Endothelial cell (in vitro differentiated cells): Measurements from ENCODE around the gene SNCAIP. TPM values are rescaled to one million over a fixed set of nuclear protein-coding genes. Genes with fewer than 3 reads are reported as not detected.

Experiments used
- DNase-seq: peaks from one replicate; pipeline ENCODE4 v3.0.0; 2021; ENCODE audit warnings: low spot score
- H3K27ac Mint-ChIP-seq: one replicate; pipeline ENCODE4 v1.8.0; 2021; ENCODE audit warnings: mixed read lengths, inconsistent platforms; ENCODE audit not compliant: unreplicated experiment
- H3K27me3 Mint-ChIP-seq: one replicate; pipeline ENCODE4 v1.8.0; 2021; ENCODE audit warnings: mild to moderate bottlenecking, moderate library complexity, mixed read lengths, inconsistent platforms; ENCODE audit not compliant: unreplicated experiment
- H3K36me3 Mint-ChIP-seq: one replicate; pipeline ENCODE4 v1.8.0; 2021; ENCODE audit warnings: mild to moderate bottlenecking, low read depth, mixed read lengths, inconsistent platforms; ENCODE audit not compliant: unreplicated experiment
- H3K4me1 Mint-ChIP-seq: one replicate; pipeline ENCODE4 v1.8.0; 2021; ENCODE audit warnings: mild to moderate bottlenecking, mixed read lengths, inconsistent platforms; ENCODE audit not compliant: unreplicated experiment
- H3K4me3 Mint-ChIP-seq: one replicate; pipeline ENCODE4 v1.8.0; 2021; ENCODE audit warnings: mild to moderate bottlenecking, mixed read lengths, inconsistent platforms; ENCODE audit not compliant: unreplicated experiment
- H3K9me3 Mint-ChIP-seq: one replicate; pipeline ENCODE4 v1.8.0; 2021; ENCODE audit warnings: mixed read lengths, inconsistent platforms; ENCODE audit not compliant: unreplicated experiment
- long read RNA-seq: library from polyadenylated mRNA; unstranded; transcript quantifications from one replicate; pipeline ENCODE4 v2.0.0, GENCODE V29; 2020; ENCODE audit not compliant: unreplicated experiment
- total RNA-seq: library from RNA; stranded (reverse); fragmentation: NEBNext Ultra II Directional; extraction: Animal tissue kit (Norgen Biotek cat#: 25700); gene quantifications from one replicate; pipeline ENCODE4 v1.2.1, GENCODE V29; 2021; ENCODE audit not compliant: unreplicated experiment
- TF ChIP-seq, protein P1 (sequence below): fragments of 200-600 bp; sonication (generic); IDR thresholded peaks from one replicate; pipeline ENCODE4 v1.5.0; 2021; ENCODE audit warnings: antibody characterized with exemption; ENCODE audit not compliant: unreplicated experiment

SNCAIP gene
- total RNA-seq, result 254 TPM
- long read RNA-seq, partial matches to known transcripts, result 9 of 39 reads
- long read RNA-seq, other reads (novel, unspliced or antisense), result 25 of 39 reads

DNA sequence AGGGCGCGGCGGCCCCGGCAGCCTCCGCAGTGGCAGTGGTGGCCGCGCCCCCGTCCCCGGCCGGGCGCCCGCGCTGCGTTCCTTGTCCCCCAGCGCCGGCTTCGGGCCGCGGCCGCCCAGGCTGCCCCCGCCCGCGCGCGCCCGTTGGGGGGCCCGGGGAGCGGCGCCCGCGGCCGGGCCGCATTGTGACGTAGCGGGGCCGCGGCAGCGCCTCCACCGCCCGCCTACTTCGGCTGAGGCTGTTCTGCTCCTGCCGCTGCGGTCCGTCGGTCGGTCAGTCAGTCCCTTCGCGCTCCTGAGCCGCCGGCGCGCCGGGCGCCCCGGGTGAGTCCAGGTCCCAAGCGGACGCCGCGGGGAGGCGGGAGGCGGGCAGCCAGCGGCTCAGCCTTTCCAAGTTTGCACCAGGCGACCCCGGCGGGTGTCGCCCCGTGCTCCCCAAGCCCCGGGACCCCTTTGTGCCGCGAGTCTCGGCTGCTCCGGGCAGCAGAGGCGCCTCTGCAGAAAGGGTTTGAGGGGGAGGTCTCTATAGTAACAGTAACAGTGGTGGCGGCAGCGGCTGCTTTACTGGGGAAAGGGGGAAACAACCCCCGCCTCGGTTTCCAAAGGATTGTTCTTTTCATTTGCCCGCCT lies at the start of gene SNCAIP:
Gene SNCAIP, plus strand, starts transcription at position 277 of the 630 bp plus-strand sequence. CDS start 78,898 bp downstream, outside the sequence.
- Mint-ChIP-seq H3K9me3 (no peaks in the 10 kb centered on the region), H3K4me3 (peak within 1 kb of the TSS; percentile 100), H3K27me3 (peaks cover 8% of the 10 kb centered on the region), H3K27ac (peak within 1 kb of the TSS; percentile 98), H3K36me3 (peaks cover 42% of the 10 kb centered on the region), H3K4me1 (peaks cover 67% of the 10 kb centered on the region)
- DNase-seq, result peak; percentile 64
- TF ChIP-seq, protein P1, sequence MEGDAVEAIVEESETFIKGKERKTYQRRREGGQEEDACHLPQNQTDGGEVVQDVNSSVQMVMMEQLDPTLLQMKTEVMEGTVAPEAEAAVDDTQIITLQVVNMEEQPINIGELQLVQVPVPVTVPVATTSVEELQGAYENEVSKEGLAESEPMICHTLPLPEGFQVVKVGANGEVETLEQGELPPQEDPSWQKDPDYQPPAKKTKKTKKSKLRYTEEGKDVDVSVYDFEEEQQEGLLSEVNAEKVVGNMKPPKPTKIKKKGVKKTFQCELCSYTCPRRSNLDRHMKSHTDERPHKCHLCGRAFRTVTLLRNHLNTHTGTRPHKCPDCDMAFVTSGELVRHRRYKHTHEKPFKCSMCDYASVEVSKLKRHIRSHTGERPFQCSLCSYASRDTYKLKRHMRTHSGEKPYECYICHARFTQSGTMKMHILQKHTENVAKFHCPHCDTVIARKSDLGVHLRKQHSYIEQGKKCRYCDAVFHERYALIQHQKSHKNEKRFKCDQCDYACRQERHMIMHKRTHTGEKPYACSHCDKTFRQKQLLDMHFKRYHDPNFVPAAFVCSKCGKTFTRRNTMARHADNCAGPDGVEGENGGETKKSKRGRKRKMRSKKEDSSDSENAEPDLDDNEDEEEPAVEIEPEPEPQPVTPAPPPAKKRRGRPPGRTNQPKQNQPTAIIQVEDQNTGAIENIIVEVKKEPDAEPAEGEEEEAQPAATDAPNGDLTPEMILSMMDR, result no peak

DNA sequence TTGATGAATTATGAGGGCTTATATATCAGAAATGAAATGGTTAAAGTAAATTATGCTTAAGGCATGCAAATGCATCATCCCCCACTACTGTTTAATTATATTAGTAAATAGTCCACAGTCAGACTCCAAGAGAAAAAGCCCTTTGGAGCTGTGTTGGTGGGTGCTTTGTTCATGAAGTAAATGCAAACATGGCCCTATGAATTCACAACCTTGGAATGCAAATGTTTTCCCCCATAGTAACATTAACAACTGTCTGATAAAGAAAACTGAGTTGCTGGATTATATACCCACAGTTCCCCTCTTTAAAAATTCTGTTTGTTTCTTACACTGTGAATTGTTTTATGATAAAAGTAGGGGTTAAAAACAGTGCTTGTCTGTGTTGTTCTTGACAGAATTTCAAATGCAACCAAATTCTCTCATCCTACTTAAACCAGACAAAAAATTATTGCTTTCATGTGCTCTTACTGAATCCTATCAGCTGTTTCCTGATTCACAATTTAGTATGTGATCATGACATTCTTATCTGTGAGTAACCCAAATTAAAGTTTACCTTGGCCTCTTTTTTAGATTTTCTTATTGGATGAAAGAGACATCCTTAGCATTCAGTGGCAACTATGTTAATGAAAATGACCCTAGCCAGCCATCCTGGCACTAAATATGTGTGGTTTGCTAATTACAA lies 48.5 kb upstream of the SNCAIP start:
- DNase-seq, result no peak
- TF ChIP-seq, protein P1, result no peak
- no peaks in the 10 kb centered on the region for H3K36me3 Mint-ChIP-seq
- H3K4me3 Mint-ChIP-seq, result no peak overlapping the region
- no peak overlapping the region for H3K27ac Mint-ChIP-seq
- H3K27me3 Mint-ChIP-seq, result peaks cover 1% of the 10 kb centered on the region
- H3K4me1 Mint-ChIP-seq, result peaks cover 7% of the 10 kb centered on the region
- H3K9me3 Mint-ChIP-seq, result no peaks in the 10 kb centered on the region

DNA sequence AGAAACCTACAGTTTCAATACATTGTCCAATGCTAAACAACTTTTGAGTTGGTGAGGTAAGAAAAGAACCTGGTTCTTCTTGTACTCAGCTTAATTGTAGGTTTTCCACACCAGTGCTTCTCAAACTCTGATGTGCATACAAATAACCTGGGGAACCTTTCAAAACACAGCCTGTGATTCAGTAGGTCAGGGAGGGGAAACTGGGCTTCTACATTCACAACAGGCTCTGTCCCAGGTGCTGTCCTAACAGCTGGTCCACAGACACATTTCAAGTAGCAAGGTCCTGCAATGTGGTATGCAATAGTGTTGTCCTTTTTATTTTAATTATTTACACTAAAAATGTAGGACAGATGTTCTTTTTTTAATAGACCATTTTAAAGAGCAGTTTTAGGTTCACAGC lies 47.4 kb upstream of the SNCAIP start:
- no peak overlapping the region for H3K27ac Mint-ChIP-seq
- no peaks in the 10 kb centered on the region for H3K36me3 Mint-ChIP-seq
- no peaks in the 10 kb centered on the region for H3K9me3 Mint-ChIP-seq
- no peak for DNase-seq
- H3K4me1 Mint-ChIP-seq, result peaks cover 7% of the 10 kb centered on the region
- peaks cover 1% of the 10 kb centered on the region for H3K27me3 Mint-ChIP-seq
- no peak overlapping the region for H3K4me3 Mint-ChIP-seq
- TF ChIP-seq, protein P1, result no peak

DNA sequence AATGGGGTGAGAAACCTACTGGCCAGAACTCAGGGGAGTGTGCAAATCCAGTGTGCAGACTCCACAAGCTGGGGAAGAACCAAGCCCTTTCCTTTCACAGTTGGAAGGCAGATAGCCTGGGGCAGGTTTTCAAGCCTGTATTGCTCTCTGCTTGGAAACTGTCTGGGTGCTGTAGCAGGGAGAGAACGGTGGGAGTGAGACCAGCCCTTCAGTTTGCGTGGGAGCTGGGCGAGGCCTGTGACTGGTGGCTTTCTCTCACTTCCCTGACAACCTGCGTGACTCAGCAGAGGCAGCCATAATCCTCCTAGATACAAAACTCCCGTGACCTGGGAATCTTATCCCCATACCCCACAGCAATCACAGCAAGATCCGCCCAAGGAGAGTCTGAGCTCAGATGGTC lies 44.9 kb upstream of the SNCAIP start:
- Mint-ChIP-seq H3K27me3 (peaks cover 1% of the 10 kb centered on the region), H3K27ac (no peak overlapping the region), H3K9me3 (no peaks in the 10 kb centered on the region), H3K4me3 (no peak overlapping the region), H3K4me1 (peaks cover 7% of the 10 kb centered on the region), H3K36me3 (no peaks in the 10 kb centered on the region)
- no peak for DNase-seq
- TF ChIP-seq, protein P1, result no peak

DNA sequence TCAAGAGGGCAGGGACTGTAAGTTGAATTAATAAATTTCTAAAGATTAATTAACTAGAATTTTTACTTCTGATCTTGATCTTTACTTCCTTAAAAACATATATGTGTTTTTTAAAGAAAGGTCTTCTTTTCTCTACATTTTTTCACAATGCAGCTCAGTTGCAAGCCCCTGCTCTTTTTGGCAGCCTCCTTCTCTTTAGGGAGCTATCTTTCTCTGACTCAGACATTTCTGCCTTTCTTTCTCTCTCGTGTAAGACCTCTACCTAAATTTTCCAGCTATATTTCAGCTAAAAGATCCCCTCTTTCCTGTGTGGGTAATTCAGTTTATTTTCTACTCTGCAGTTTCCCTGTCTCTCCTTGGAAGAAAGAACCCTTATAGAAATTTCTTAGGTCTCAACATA lies 38.3 kb upstream of the SNCAIP start:
- Mint-ChIP-seq H3K27ac (no peak overlapping the region), H3K36me3 (no peaks in the 10 kb centered on the region), H3K9me3 (no peaks in the 10 kb centered on the region), H3K4me3 (no peak overlapping the region), H3K4me1 (no peaks in the 10 kb centered on the region), H3K27me3 (no peaks in the 10 kb centered on the region)
- no peak for DNase-seq
- TF ChIP-seq, protein P1, result no peak
